Activated CD8-positive, alpha-beta memory T cell treated with anti-CD3 and anti-CD28 coated beads, Interleukin-2, amount 50 U/mL, for 24 hours (primary cell): ENCODE measurements around the gene RXRA.

Experiments
- DNase-seq: peaks from one replicate; pipeline ENCODE4 v3.0.0-alpha.2; 2020; ENCODE audit errors: extremely low read depth

Gene RXRA

GRCh38 chr9:134325813-134326723, at the start of gene RXRA:
TSS of gene RXRA (plus strand) at chr9:134326455. CDS start at chr9:134326632, 177 bp downstream.
- DNase-seq = no peak

GRCh38 chr9:134278286-134278685, 48.0 kb upstream of the RXRA start:
- no peak for DNase-seq

- DNase-seq = no peak
Observed at GRCh38 chr9:134278974-134279640, 47.1 kb upstream of the RXRA start.

GRCh38 chr9:134282138-134282650, 44.1 kb upstream of the RXRA start:
- no peak for DNase-seq

GRCh38 chr9:134283111-134283515, 43.1 kb upstream of the RXRA start:
- DNase-seq = no peak

- DNase-seq = no peak
Observed at GRCh38 chr9:134283692-134284265, 42.5 kb upstream of the RXRA start.

- DNase-seq = no peak
Observed at GRCh38 chr9:134284273-134284672, 42.0 kb upstream of the RXRA start.

GRCh38 chr9:134284741-134285140, 41.5 kb upstream of the RXRA start:
- DNase-seq = no peak

- no peak for DNase-seq
Observed at GRCh38 chr9:134285215-134285845, 40.9 kb upstream of the RXRA start.

GRCh38 chr9:134286471-134287245, 39.6 kb upstream of the RXRA start:
- DNase-seq = no peak

- no peak for DNase-seq
Observed at GRCh38 chr9:134287591-134288491, 38.4 kb upstream of the RXRA start.

GRCh38 chr9:134288746-134289145, 37.5 kb upstream of the RXRA start:
- DNase-seq = no peak

- no peak for DNase-seq
Observed at GRCh38 chr9:134289241-134289875, 36.9 kb upstream of the RXRA start.

GRCh38 chr9:134290603-134291451, 35.4 kb upstream of the RXRA start:
- no peak for DNase-seq

- no peak for DNase-seq
Observed at GRCh38 chr9:134291452-134291881, 34.8 kb upstream of the RXRA start.

- DNase-seq = no peak
Observed at GRCh38 chr9:134291961-134292871, 34.0 kb upstream of the RXRA start.

GRCh38 chr9:134293031-134293521, 33.2 kb upstream of the RXRA start:
- no peak for DNase-seq
